Stimulated activated naive CD8-positive, alpha-beta T cell treated with anti-CD3 and anti-CD28 coated beads, Interleukin-15, amount 100 ng/mL, for 72 hours (primary cell): ENCODE data around the gene MYBBP1A.

Experiments used
- ATAC-seq: fragments of 150-1000 bp; cut with Tn5 transposase; 2 replicates; pipeline ENCODE4 v1.10.0; 2021; ENCODE audit warnings: mild to moderate bottlenecking, moderate library complexity
- DNase-seq, 2 donors: peaks; one replicate each; pipeline ENCODE4 v3.0.0; 2021 to 2022
- H3K27ac Mint-ChIP-seq, 2 donors: one replicate each; pipeline ENCODE4 v1.8.0; 2022; ENCODE audit warnings: mild to moderate bottlenecking in 2 of 2, mixed read lengths in 2 of 2, moderate library complexity in 2 of 2
- H3K27me3 Mint-ChIP-seq: one replicate; pipeline ENCODE4 v1.8.0; 2022; ENCODE audit warnings: mixed read lengths
- H3K4me1 Mint-ChIP-seq: one replicate; pipeline ENCODE4 v1.8.0; 2022; ENCODE audit warnings: mild to moderate bottlenecking, mixed read lengths
- H3K4me3 Mint-ChIP-seq, 2 donors: one replicate each; pipeline ENCODE4 v1.8.0; 2022; ENCODE audit warnings: mild to moderate bottlenecking in 2 of 2, mixed read lengths in 2 of 2, moderate library complexity in 1 of 2
- H3K9me3 Mint-ChIP-seq, 2 donors: one replicate each; pipeline ENCODE4 v1.8.0; 2022; ENCODE audit warnings: mixed read lengths in 2 of 2

The MYBBP1A gene

GRCh38 chr17:4551141-4551540 lies 4.0 kb downstream of the MYBBP1A start:
- ATAC-seq (no peak), DNase-seq (no peak)
- peak overlapping the region in 1 of 2 donors; percentile 19 for H3K27ac Mint-ChIP-seq
- no peak overlapping the region for H3K4me3 Mint-ChIP-seq
- H3K9me3 Mint-ChIP-seq = no peaks in the 10 kb centered on the region
- peaks cover 34% of the 10 kb centered on the region for H3K4me1 Mint-ChIP-seq
- H3K27me3 Mint-ChIP-seq = no peaks in the 10 kb centered on the region

- H3K27me3 Mint-ChIP-seq = no peaks in the 10 kb centered on the region
- H3K27ac Mint-ChIP-seq = peak overlapping the region in 1 of 2 donors; percentile 34
- H3K4me1 Mint-ChIP-seq = peaks cover 28% of the 10 kb centered on the region
- H3K4me3 Mint-ChIP-seq = no peak overlapping the region
- DNase-seq = no peak
- H3K9me3 Mint-ChIP-seq = no peaks in the 10 kb centered on the region
- no peak for ATAC-seq
Measured at GRCh38 chr17:4550534-4551039, 4.6 kb downstream of the MYBBP1A start.

DNA sequence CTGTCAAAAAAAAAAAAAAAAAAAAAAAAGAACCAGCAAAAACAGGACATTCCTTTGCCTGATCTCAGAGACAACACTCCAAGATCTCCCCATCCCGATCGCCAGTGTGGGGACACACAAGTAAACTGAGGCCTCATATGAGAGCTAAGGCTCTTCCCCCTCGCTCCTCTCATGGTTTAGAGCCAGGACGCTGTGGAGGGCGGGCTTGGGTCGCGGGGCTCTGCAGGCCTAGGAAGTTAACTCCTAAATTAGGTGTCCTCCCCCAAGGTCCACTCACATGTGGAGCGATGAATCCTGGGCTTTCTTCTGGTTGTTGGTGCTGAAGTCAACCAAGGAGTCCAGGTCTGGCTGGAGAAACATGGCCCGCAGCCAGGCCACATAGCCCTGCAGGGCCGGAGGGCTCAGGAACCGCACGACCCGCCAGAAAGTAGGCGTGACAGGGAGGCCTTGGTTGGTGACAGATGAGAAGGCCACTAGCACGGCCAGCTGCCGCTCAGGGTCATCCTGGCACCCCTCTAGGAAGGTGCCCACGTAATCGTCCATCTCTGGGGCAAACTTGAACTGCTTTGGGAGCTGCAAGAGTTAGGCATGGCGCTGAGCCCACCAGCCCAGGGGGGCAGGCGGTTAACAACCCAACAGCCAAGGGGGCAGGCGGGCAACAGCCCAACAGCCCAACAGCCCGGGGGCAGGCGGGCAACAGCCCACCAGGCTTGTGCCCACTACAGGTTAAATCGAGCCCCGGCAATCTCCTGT lies 5.2 kb downstream of the MYBBP1A start:
- ATAC-seq (no peak), DNase-seq (no peak)
- no peak overlapping the region for H3K4me3 Mint-ChIP-seq
- H3K9me3 Mint-ChIP-seq = no peaks in the 10 kb centered on the region
- H3K27ac Mint-ChIP-seq = peak overlapping the region in 1 of 2 donors; percentile 87
- H3K4me1 Mint-ChIP-seq = peaks cover 26% of the 10 kb centered on the region
- H3K27me3 Mint-ChIP-seq = no peaks in the 10 kb centered on the region

GRCh38 chr17:4548721-4549531 lies 6.3 kb downstream of the MYBBP1A start:
- ATAC-seq (no peak), DNase-seq (no peak)
- Mint-ChIP-seq H3K27ac (no peak overlapping the region), H3K27me3 (no peaks in the 10 kb centered on the region), H3K9me3 (no peaks in the 10 kb centered on the region), H3K4me1 (peaks cover 16% of the 10 kb centered on the region), H3K4me3 (no peak overlapping the region)

- DNase-seq (no peak), ATAC-seq (no peak)
- Mint-ChIP-seq H3K4me1 (peaks cover 7% of the 10 kb centered on the region), H3K4me3 (no peak overlapping the region), H3K27ac (no peak overlapping the region), H3K9me3 (no peaks in the 10 kb centered on the region), H3K27me3 (no peaks in the 10 kb centered on the region)
Measured at GRCh38 chr17:4548061-4548461, 7.1 kb downstream of the MYBBP1A start.

DNA sequence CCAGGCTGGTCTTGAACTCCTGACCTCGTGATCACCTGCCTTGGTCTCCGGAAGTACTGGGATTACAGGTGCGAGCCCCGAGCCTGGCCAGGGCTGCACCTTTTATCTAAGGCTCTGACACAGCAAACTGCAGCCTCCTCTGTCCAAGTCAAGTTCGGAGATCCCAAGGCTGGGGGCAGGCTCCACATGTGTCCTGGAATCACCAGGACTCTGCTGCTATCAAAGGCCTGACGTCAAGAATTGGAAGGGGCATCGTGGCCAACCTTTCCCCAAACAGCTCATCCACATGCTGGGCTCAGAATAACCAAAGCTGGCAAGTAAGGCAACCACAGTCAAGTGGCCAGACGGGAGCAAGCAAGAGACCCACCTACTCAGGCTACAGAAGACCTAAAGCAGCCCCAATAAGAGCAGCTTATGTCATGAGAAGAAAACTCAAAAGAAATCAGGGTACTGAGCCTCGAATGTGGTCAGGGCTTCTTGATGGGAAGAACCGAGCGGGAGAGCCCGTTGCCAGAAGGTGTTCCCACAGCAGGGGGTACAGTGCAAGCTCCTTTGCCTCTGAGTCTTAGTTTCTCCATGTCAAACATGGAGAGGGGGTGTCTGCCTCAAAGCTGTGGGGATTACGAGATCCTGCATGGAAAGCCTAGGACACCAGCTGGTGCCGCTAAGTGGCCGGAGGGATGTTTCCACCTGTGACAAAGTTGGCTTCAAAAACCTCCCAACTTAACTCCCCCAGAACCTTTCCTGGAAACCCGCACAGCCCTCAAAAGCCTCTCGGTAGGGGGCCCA lies 7.9 kb downstream of the MYBBP1A start:
- ATAC-seq (no peak), DNase-seq (no peak)
- peaks cover 10% of the 10 kb centered on the region for H3K4me1 Mint-ChIP-seq
- H3K4me3 Mint-ChIP-seq = no peak overlapping the region
- no peaks in the 10 kb centered on the region for H3K9me3 Mint-ChIP-seq
- H3K27ac Mint-ChIP-seq = no peak overlapping the region
- H3K27me3 Mint-ChIP-seq = no peaks in the 10 kb centered on the region

GRCh38 chr17:4545217-4545951 lies 9.8 kb downstream of the MYBBP1A start:
- Mint-ChIP-seq H3K9me3 (no peaks in the 10 kb centered on the region), H3K4me3 (no peak overlapping the region), H3K27me3 (no peaks in the 10 kb centered on the region), H3K27ac (no peak overlapping the region), H3K4me1 (peaks cover 14% of the 10 kb centered on the region)
- DNase-seq (no peak), ATAC-seq (no peak)

GRCh38 chr17:4544951-4545216 lies 10.3 kb downstream of the MYBBP1A start:
- no peak overlapping the region for H3K4me3 Mint-ChIP-seq
- H3K9me3 Mint-ChIP-seq = no peaks in the 10 kb centered on the region
- H3K4me1 Mint-ChIP-seq = peaks cover 14% of the 10 kb centered on the region
- ATAC-seq (no peak), DNase-seq (no peak)
- no peaks in the 10 kb centered on the region for H3K27me3 Mint-ChIP-seq
- no peak overlapping the region for H3K27ac Mint-ChIP-seq

- DNase-seq = no peak
- H3K27ac Mint-ChIP-seq = peak overlapping the region in 1 of 2 donors; percentile 71
Measured at GRCh38 chr17:4544135-4544950, 10.8 kb downstream of the MYBBP1A start.

GRCh38 chr17:4543557-4544026 lies 11.6 kb downstream of the MYBBP1A start:
- Mint-ChIP-seq H3K27ac (peak overlapping the region in 1 of 2 donors; percentile 71), H3K9me3 (no peaks in the 10 kb centered on the region), H3K4me3 (no peak overlapping the region), H3K4me1 (peaks cover 14% of the 10 kb centered on the region), H3K27me3 (no peaks in the 10 kb centered on the region)
- ATAC-seq (no peak), DNase-seq (no peak)

More at GRCh38 chr17:4544135-4544950, 10.8 kb downstream of the MYBBP1A start:
- Mint-ChIP-seq H3K27me3 (no peaks in the 10 kb centered on the region), H3K4me1 (peaks cover 14% of the 10 kb centered on the region), H3K4me3 (no peak overlapping the region), H3K9me3 (no peaks in the 10 kb centered on the region)
- no peak for ATAC-seq

DNA sequence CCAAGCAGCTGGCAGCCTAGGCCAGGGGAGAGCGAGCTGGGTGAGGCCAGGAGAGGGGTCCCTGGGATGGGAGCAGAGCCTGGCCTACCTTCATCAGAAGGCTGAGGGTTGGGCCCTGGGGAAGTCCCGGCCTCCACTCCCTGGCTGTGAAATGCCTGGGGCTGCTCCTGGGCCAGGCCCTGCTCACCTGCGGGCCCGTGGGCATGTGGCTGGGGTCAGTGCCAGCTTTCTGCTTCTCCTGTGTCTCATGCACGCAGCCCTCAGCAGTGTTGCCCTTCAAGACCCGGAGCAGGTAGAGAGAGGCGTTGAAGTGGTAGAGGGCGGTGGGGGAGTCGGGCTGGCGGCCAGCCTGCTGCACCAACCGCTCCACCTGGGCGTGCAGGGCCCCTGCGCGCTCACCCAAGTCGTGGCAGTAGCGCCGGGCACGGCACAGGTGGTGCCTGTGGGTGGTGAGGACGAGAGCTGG lies 12.4 kb downstream of the MYBBP1A start:
- no peak for DNase-seq
- H3K4me3 Mint-ChIP-seq = no peak overlapping the region
- no peaks in the 10 kb centered on the region for H3K9me3 Mint-ChIP-seq
- ATAC-seq = no peak
- no peak overlapping the region for H3K27ac Mint-ChIP-seq
- H3K27me3 Mint-ChIP-seq = no peaks in the 10 kb centered on the region
- peaks cover 14% of the 10 kb centered on the region for H3K4me1 Mint-ChIP-seq

DNA sequence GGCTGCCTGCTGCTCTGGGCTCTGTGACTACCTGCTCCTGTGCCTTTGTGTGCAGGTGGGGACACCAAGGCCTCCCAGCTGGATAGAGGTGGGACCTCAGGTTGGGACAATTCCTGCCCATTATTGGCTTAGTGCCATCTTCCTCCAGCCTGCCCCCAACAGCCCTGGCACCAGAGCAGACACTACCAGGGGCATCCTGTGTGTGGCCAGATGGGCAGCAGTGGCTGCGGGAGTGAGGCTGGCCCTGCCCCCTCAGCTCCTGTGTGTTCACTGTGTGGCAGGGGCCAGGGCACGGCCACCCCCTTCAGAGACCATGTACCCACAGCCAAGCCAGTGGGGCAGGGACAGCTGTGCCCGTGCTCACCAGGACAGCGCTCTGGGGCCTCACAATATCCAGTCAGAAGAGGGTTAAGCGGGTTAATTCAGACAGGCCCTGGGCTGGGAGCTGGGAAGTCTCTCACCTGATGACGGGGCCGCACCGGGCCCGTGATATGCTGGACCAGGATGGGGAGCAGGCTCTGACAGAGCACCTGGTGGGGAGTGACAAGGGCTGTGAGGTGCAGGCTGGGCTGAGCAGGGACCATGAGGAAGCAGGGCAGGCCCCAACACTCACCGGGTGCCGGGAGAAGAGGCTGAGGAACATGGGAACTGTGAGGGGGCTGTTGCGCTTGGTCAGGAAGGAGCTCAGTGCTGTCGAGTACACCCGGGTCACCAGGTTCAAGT lies 13.0 kb downstream of the MYBBP1A start:
- H3K4me3 Mint-ChIP-seq = no peak overlapping the region
- peaks cover 19% of the 10 kb centered on the region for H3K4me1 Mint-ChIP-seq
- ATAC-seq (no peak), DNase-seq (no peak)
- H3K27ac Mint-ChIP-seq = peak overlapping the region; percentile 14 to 79
- no peaks in the 10 kb centered on the region for H3K9me3 Mint-ChIP-seq
- no peaks in the 10 kb centered on the region for H3K27me3 Mint-ChIP-seq

- Mint-ChIP-seq H3K4me1 (peaks cover 26% of the 10 kb centered on the region), H3K4me3 (no peak overlapping the region), H3K9me3 (no peaks in the 10 kb centered on the region), H3K27ac (no peak overlapping the region), H3K27me3 (no peaks in the 10 kb centered on the region)
- ATAC-seq = no peak
- no peak for DNase-seq
Measured at GRCh38 chr17:4541328-4542002, 13.7 kb downstream of the MYBBP1A start.
